ENCODE measurements around the gene C12orf43. TPM values are rescaled to one million over a fixed set of nuclear protein-coding genes. Genes with fewer than 3 reads are reported as not detected.
"Not testable (repeated sequence)": the region's sequence is repeated elsewhere in the genome, so short reads cannot be mapped to it uniquely, and the experiment has no call there.

The C12orf43 gene
- total RNA-seq, 1 donor from 2014 or later = 7.6 TPM

GRCh38 chr12:121050725-121051124 lies 34.4 kb upstream of the C12orf43 start:
- H3K4me1 ChIP-seq = peaks cover 8% of the 10 kb centered on the region
- no peaks in the 10 kb centered on the region for H3K9me3 ChIP-seq (replicated peaks)
- intact Hi-C loops (cut with micrococcal nuclease) = no loop called here
- H3K4me3 ChIP-seq = no peak overlapping the region
- TF ChIP-seq CTCF (IDR thresholded peaks at IDR 0.05; ENCODE audit: borderline replicate concordance) = no peak
- H3K27ac ChIP-seq (replicated peaks) = no peak overlapping the region
- no peak for DNase-seq
- H3K27me3 ChIP-seq (ENCODE audit: low read depth) = no peaks in the 10 kb centered on the region
- H3K36me3 ChIP-seq = no peaks in the 10 kb centered on the region

- no peak for TF ChIP-seq CTCF (IDR thresholded peaks at IDR 0.05; ENCODE audit: borderline replicate concordance)
- H3K4me1 ChIP-seq = peaks cover 8% of the 10 kb centered on the region
- no peak for DNase-seq
- H3K4me3 ChIP-seq = no peak overlapping the region
- no peaks in the 10 kb centered on the region for H3K9me3 ChIP-seq (replicated peaks)
- H3K27me3 ChIP-seq (ENCODE audit: low read depth) = peaks cover 8% of the 10 kb centered on the region
- H3K36me3 ChIP-seq = no peaks in the 10 kb centered on the region
- intact Hi-C loops (cut with micrococcal nuclease) = no loop called here
- H3K27ac ChIP-seq (replicated peaks) = no peak overlapping the region
These were observed 32.2 kb upstream of the C12orf43 start for GRCh38 chr12:121048442-121048841.

GRCh38 chr12:121047400-121047799 lies 31.1 kb upstream of the C12orf43 start:
- H3K4me3 ChIP-seq; H3K36me3 ChIP-seq; DNase-seq; intact Hi-C loops (cut with micrococcal nuclease); H3K27ac ChIP-seq (replicated peaks); H3K9me3 ChIP-seq (replicated peaks); H3K4me1 ChIP-seq: not testable (repeated sequence)
- peaks cover 16% of the 10 kb centered on the region for H3K27me3 ChIP-seq (ENCODE audit: low read depth)

GRCh38 chr12:121043067-121043466 lies 26.8 kb upstream of the C12orf43 start:
- Histone ChIP-seq H3K36me3 (no peaks in the 10 kb centered on the region), H3K4me3 (no peak overlapping the region), H3K4me1 (peaks cover 10% of the 10 kb centered on the region), H3K27me3 (ENCODE audit: low read depth) (peaks cover 19% of the 10 kb centered on the region), H3K27ac (replicated peaks) (no peak overlapping the region), H3K9me3 (replicated peaks) (no peaks in the 10 kb centered on the region)
- intact Hi-C loops (cut with micrococcal nuclease) = no loop called here
- TF ChIP-seq CTCF (IDR thresholded peaks at IDR 0.05; ENCODE audit: borderline replicate concordance) = no peak
- DNase-seq = no peak

GRCh38 chr12:121038861-121039668 lies 22.8 kb upstream of the C12orf43 start, which contains the start of gene OASL:
Gene OASL, minus strand, starts transcription at chr12:121039246. Its CDS starts 275 bp downstream, at chr12:121038971.
- intact Hi-C loops (cut with micrococcal nuclease) = no loop called here
- Histone ChIP-seq H3K36me3 (no peaks in the 10 kb centered on the region), H3K27ac (replicated peaks) (peak within 1 kb of the TSS; percentile 38), H3K4me3 (peak within 1 kb of the TSS; percentile 67), H3K9me3 (replicated peaks) (no peaks in the 10 kb centered on the region), H3K4me1 (peaks cover 10% of the 10 kb centered on the region), H3K27me3 (ENCODE audit: low read depth) (peaks cover 17% of the 10 kb centered on the region)
- no peak for TF ChIP-seq CTCF (IDR thresholded peaks at IDR 0.05; ENCODE audit: borderline replicate concordance)
- DNase-seq = no peak

GRCh38 chr12:121036810-121037326 lies 20.6 kb upstream of the C12orf43 start:
- Histone ChIP-seq H3K4me3 (no peak overlapping the region), H3K36me3 (no peaks in the 10 kb centered on the region), H3K9me3 (replicated peaks) (no peaks in the 10 kb centered on the region), H3K27ac (replicated peaks) (no peak overlapping the region), H3K4me1 (peaks cover 10% of the 10 kb centered on the region), H3K27me3 (ENCODE audit: low read depth) (peaks cover 4% of the 10 kb centered on the region)
- DNase-seq = no peak
- intact Hi-C loops (cut with micrococcal nuclease) = no loop called here
- TF ChIP-seq CTCF (IDR thresholded peaks at IDR 0.05; ENCODE audit: borderline replicate concordance) = no peak

All from left ventricle myocardium inferior (tissue), 1 donor.